SKM-1 (cell line): ENCODE measurements around the gene TAPT1.

Experiments
- DNase-seq: peaks from one replicate; lab custom pipeline; 2025; ENCODE audit not compliant: unreplicated experiment; lab: John Stamatoyannopoulos, UW

The TAPT1 gene

DNA sequence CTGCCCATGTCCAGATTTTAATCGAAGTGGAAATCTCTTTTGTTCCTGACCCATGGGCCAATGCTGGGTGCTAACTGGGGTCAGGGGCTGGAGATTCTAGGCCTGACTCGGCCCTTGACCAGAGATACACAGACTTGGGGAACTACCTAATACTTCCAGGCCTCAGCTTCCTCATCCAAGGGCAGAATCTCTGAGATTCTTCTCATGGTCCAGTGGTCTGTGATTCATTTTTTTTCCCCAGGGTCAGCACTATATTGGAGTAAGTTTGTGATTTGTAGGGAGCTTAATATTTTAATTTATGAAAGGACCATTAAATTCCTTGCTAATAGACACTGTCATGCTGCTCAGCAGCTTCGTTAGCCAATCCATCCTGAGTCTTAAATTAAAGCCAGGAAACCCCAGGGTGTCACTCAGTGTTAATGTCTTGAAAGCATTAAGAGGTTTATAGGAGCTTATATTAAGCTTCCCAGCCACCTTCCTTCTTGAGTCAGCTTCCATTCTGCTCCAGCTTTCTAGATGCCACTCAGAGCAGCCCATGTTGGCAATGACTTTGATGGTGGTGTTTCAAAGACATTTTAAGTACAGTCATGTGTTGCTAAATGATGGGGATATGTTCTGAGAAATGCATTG is 115.5 kb downstream of the TAPT1 start:
- no peak for DNase-seq
